Measurements from ENCODE around the gene HIP1R.
"Not testable (repeated sequence)": the region's sequence is repeated elsewhere in the genome, so short reads cannot be mapped to it uniquely, and the experiment has no call there.

The HIP1R gene

DNA sequence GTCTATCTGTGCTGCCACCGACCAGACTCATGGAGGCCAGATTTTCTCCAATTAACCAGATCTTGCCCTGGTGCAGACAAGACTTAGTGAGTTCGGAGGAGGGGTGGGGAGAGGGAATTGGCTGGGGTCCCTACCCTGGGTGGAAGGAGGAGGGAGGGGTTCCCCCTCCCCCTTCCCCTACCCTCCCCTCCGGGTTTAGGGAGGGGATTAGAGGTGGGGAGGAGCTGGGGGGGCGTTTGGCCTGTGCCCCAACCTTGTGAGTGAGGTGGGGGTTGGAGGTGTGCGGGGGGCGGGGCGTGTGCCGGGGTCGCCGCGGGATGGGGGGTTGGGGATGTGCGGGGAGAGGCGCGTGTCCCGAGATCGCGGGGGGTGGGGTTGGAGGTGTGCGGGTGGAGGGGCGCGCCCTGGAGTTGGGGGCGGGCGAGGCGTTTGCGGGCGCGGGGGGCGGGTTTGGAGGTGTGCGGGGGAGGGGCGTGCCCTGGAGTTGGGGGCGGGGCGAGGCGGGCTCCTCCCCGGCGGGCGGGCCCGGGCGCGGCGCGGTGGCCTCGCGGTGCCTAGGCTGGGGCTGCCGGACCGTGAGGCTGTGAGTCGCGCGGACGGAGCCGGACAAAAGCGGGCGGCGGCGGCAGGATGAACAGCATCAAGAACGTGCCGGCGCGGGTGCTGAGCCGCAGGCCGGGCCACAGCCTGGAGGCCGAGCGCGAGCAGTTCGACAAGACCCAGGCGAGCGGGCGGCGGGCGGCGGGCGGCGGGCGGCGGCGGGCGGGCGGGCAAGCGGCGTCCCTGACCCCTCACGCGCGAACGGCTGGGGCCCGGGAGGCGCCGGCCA is at the start of gene HIP1R:
TSS of gene HIP1R (plus strand) at position 537 of the 829 bp plus-strand sequence. CDS start at position 631, 94 bp downstream.
- DNase-seq (ENCODE audit: low spot score) (peak; percentile 79), FAIRE-seq (no peak)

- no peak for DNase-seq (ENCODE audit: low spot score)
- FAIRE-seq, result no peak
Measured at GRCh38 chr12:122785503-122785902, 49.8 kb upstream of the HIP1R start.

GRCh38 chr12:122788387-122788786 is 46.9 kb upstream of the HIP1R start:
- FAIRE-seq (no peak), DNase-seq (ENCODE audit: low spot score) (no peak)

DNA sequence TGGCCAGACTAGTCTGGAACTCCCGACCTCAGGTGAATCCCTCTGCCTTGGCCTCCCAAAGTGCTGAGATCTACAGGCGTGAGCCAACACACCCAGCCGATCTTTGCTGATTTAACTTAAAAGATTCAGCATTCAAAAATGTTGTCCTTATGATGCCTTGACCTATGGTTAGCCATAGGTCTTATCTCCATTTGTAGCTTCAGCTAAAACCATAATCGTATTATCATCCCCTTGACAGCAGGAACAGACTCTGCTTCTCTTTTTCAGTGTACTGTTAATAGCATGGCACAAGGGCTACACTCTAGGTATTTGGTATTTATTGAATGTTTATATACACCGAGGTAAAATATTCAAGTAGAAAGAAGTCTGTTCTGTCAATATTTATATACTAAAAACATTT is 45.6 kb upstream of the HIP1R start:
- no peak for DNase-seq (ENCODE audit: low spot score)
- no peak for FAIRE-seq

DNA sequence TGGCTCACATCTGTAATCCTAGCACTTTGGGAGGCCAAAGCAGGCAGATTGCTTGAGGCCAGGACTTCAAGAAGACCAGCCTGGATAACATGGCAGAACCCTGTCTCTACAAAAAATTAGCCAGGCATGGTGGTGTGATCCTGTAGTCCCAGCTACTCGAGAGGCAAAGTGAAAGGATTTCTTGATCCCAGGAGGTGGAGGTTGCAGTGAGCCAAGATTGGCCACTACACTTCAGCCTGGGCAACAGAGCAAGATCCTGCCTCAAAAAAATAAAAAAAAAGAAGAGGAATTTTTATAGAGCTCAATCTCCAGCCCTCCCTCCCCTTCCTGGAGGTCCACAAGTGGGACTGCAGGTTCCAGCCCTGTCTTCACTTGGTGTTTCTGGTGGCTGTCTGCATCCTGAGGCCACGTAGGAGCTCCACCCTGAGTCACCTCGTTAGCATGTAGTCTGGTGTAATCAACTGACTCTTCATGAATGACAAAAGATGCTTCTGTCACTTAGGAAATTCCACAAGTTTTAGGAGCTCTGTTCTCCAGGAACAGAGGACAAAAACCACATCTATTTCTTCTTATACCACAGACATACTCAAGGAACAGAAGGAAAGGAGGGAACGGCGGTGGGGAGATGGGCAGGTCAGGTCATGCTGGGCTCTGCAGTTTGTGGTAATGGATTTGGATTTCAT is 44.7 kb upstream of the HIP1R start:
- FAIRE-seq (no peak), DNase-seq (ENCODE audit: low spot score) (peak; percentile 51)

GRCh38 chr12:122793685-122794106 is 41.6 kb upstream of the HIP1R start:
- FAIRE-seq (no peak), DNase-seq (ENCODE audit: low spot score) (peak; percentile 49)

- FAIRE-seq (no peak), DNase-seq (ENCODE audit: low spot score) (no peak)
Measured at GRCh38 chr12:122795807-122796206, 39.5 kb upstream of the HIP1R start.

- DNase-seq (ENCODE audit: low spot score), result no peak
- FAIRE-seq, result no peak
Measured at GRCh38 chr12:122799641-122800243, 35.5 kb upstream of the HIP1R start.

- DNase-seq (ENCODE audit: low spot score) (no peak), FAIRE-seq (no peak)
Measured at GRCh38 chr12:122803937-122804336, 31.3 kb upstream of the HIP1R start.

DNA sequence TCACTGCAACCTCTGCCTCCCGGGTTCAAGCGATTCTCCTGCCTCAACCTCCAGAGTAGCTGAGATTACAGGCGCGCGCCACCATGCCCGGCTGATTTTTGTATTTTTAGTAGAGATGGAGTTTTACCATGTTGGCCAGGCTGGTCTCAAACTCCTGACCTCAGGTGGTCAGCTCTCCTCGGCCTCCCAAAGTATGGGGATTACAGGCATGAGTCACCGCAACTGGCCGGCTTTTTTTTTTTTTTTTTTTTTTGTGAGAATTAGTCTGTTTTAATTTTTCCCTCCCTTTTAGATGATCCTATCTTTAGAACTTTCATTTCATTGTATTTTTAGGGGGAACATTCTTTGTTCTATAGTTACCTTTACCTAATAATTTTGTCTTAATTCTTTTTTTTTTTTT is 30.3 kb upstream of the HIP1R start:
- not testable (repeated sequence) for FAIRE-seq; DNase-seq (ENCODE audit: low spot score)

GRCh38 chr12:122807651-122808050 is 27.6 kb upstream of the HIP1R start:
- FAIRE-seq (no peak), DNase-seq (ENCODE audit: low spot score) (no peak)

- FAIRE-seq (no peak), DNase-seq (ENCODE audit: low spot score) (no peak)
Measured at GRCh38 chr12:122811777-122812176, 23.5 kb upstream of the HIP1R start.

GRCh38 chr12:122813310-122813713 is 21.9 kb upstream of the HIP1R start:
- FAIRE-seq (no peak), DNase-seq (ENCODE audit: low spot score) (no peak)

- DNase-seq (ENCODE audit: low spot score) (no peak), FAIRE-seq (no peak)
Measured at GRCh38 chr12:122819209-122819785, 16.0 kb upstream of the HIP1R start.

GRCh38 chr12:122820138-122820537 is 15.1 kb upstream of the HIP1R start:
- no peak for DNase-seq (ENCODE audit: low spot score)
- FAIRE-seq, result no peak

GRCh38 chr12:122820838-122821271 is 14.4 kb upstream of the HIP1R start:
- no peak for FAIRE-seq
- DNase-seq (ENCODE audit: low spot score), result no peak

DNA sequence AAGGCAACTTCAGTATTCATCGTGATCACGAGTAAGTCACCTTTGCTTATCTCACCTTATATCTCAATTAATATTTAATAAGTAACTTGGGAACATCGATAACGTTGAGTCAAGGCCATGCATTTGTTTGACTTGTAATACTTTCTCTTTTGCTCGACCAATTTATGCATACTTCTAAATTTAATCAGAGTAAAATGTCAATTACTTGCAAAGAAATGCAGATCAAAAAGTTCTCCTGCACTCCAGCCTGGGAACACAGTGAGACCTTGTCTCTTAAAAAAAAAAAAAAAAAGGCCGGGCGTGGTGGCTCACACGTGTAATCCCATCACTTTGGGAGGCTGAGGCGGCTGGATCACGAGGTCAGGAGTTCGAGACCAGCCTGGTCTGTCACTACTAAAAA is 11.8 kb upstream of the HIP1R start:
- no peak for FAIRE-seq
- no peak for DNase-seq (ENCODE audit: low spot score)

DNA sequence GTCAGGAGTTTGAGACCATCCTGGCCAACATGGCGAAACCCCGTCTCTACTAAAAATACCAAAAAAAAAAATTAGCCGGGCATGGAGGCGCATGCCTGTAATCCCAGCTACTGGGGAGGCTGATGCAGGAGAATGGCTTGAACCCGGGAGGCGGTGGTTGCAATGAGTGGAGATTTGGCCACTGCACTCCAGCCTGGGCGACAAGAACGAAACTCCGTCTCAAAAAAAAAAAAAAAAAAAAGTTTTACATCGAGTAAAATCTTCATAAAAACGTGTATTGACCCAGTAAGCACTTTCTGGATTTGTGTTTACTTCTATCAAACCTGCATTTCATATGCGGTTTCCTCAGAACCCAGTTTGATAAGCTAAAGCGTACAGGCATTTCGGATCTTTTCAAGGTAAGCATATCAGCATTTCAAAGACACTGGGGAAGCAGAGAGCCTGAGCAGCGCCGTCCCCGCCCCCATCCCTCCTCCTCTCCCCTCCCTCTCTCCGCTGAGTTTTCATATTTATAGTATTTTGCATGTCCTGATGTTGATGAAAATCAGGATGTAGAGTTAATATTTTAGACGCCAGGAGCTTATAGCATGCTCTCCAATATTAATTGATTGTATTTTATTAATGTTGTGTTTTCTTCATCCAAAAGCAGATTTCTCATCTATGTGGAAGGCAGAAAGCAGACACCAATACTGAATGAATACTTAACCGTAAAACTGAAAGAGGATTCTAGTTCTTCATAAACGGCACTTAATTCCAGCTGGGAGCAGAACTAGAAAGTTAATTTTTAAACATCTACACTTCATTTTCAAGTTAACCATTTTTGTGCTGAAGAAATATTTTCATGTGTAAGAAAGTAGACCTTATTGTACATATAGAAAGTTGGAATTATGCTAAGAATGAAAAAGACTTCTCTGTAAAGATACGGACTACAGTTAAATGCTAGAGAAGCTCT is 9.2 kb upstream of the HIP1R start:
- FAIRE-seq, result no peak
- DNase-seq (ENCODE audit: low spot score), result no peak

DNA sequence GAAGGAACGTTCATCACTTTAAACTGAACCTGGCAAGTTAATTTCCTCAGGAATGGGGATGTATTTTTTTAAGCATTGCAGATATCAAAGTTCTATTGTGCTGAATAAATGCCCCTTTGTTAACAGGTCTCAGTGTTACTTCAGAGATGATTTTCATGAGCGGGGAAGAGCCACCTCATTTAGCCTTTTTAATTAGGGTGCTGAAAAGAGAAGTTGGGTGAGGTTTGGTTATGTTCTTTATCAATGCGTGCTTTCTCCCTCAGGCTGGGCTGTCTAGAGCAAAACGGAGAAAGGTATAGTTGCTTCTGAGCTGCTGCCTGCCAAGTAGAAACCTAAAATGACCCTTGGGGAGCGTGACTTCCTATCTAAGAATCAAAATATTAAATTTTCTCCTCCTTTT is 8.0 kb upstream of the HIP1R start:
- no peak for DNase-seq (ENCODE audit: low spot score)
- FAIRE-seq, result no peak

DNA sequence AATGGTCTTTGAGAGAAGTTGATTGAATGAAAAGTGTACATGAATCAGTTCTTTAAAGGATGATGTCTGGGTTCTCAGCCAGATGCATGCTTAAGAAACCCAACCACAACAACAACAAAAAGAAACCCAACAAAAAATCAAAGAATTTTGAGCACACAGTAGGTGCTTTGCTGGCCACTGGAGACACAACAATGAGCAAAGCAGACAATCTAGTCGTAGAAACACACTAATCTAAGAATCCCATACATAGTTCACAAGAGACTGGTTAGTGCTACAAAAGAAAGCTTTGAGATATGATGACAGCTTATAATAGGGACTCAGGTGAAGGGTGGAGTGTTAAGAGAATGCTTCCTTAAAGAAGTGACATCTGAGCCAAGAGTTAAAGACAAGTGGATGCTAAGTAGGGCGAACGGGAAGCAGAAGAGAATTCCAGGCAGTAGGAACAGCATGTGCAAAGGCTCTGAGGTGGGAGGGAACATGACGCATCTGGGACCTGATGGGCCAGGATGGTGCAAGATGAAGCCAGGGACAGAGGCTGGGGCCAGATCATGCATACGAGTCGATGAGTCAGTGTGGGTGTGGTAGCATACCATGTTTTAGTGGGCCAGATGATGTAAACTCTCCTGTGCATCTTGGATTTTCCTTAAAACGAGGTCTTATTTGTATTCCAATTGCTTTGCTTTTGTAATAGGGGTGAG is 4.6 kb upstream of the HIP1R start:
- peak; percentile 86 for DNase-seq (ENCODE audit: low spot score)
- FAIRE-seq, result no peak

Measured in urothelium cell line (cell line).